Skeletal muscle satellite cell (primary cell): ENCODE data around the gene THNSL1.

Experiments
- H3K27me3 ChIP-seq: 2 replicates; pipeline ENCODE4 v1.7.0; 2013; ENCODE audit warnings: low read length; ENCODE audit not compliant: control insufficient read depth, insufficient read depth
- H3K36me3 ChIP-seq: 2 replicates; pipeline ENCODE4 v1.7.0; 2013; ENCODE audit warnings: mild to moderate bottlenecking, control low read depth, low read length; ENCODE audit not compliant: insufficient read depth
- H3K4me1 ChIP-seq: 2 replicates; pipeline ENCODE4 v1.7.0; 2013; ENCODE audit warnings: low read length; ENCODE audit not compliant: control insufficient read depth, insufficient read depth
- H3K4me2 ChIP-seq: 2 replicates; pipeline ENCODE4 v1.7.0; 2013; ENCODE audit warnings: mild to moderate bottlenecking, low read length
- H3K4me3 ChIP-seq: 2 replicates; pipeline ENCODE4 v1.7.0; 2013; ENCODE audit warnings: low read length
- H3K9ac ChIP-seq: 2 replicates; pipeline ENCODE4 v1.7.0; 2013; ENCODE audit warnings: mild to moderate bottlenecking, low read depth, low read length, moderate library complexity
- H3K9me3 ChIP-seq: replicated peaks from 2 replicates; pipeline ENCODE4 v1.7.0; 2013; ENCODE audit warnings: mild to moderate bottlenecking, control low read depth, low read length

Gene THNSL1

DNA sequence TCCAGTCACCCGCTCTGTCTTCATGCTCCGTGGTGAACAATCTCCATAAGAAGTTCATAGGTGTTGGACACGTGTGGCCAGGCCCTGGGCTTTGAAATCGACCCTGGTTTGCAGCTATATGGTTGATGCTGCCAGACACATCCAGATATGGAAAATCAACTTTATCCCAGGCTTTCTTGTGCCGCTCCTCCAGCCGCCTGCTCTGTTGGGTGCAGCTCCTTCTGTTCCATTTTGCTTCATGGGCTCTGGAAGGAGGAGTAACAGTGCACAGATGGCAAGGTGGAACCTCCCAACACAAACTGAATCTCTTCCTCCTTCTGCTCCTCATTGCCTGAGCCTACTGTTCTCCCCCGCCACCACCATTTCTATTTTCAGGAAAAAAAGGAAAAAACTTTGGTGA lies 44.7 kb downstream of the THNSL1 start:
- Histone ChIP-seq H3K36me3 (no peaks in the 10 kb centered on the region), H3K4me2 (no peak overlapping the region), H3K4me1 (peaks cover 28% of the 10 kb centered on the region), H3K27me3 (no peaks in the 10 kb centered on the region), H3K4me3 (no peak overlapping the region), H3K9me3 (no peaks in the 10 kb centered on the region), H3K9ac (no peak overlapping the region)

DNA sequence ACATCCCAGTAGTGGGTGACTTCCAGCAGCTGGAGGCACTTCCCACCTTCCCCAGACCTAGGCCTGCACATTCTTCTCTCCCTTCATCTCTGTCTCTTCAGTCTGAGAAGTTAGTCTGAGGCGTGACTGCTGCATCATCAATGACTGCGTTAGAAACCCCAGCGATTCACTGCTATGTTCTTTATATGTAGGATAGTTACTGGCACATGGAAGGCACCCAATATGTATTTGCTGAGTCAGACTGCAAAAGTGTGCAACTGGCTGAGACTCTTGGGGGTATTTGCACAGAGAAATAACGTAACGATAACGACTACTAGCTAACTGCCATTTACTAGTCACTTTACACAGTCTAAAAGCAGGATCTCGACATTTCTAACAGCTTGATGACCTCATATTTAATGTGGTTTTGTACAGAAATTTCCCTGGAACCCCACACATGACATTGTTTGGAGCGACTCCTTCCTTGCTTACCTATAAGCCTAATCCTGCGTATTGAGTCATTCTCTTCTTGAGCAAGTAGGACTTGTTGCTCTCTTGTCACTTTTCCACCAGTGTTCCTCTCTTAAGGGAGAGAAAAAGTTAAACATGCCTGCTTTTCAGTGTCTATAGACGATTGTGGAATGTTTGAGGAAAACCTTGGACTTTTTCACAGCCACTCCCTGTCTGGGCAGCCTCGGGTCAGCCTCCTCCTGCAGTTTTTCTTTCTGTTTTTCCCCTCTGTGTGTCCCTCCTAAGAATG lies 45.5 kb downstream of the THNSL1 start:
- peak overlapping the region; percentile 5 for H3K9ac ChIP-seq
- H3K27me3 ChIP-seq, result no peaks in the 10 kb centered on the region
- H3K4me2 ChIP-seq, result peak overlapping the region; percentile 72
- no peaks in the 10 kb centered on the region for H3K36me3 ChIP-seq
- peaks cover 28% of the 10 kb centered on the region for H3K4me1 ChIP-seq
- peak overlapping the region; percentile 51 for H3K4me3 ChIP-seq
- no peaks in the 10 kb centered on the region for H3K9me3 ChIP-seq

DNA sequence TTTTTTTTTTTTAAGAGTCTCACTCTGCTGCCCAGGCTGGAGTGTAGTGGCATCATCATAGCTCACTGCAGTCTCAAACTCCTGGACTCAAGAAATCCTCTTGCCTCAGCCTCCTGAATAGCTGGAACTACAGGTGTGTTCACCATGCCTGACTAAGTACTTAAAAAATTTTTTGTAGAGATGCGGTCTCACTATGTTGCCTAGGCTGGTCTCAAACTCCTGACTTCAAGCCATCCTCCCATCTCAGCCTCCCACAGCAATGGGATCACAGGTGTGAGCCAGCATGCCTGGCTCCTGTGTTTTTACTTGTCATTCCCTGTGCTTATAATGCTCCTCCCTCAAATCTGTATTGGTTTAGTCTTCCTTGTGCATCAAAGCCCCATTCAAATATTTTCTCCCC lies 46.7 kb downstream of the THNSL1 start:
- no peak overlapping the region for H3K4me2 ChIP-seq
- H3K27me3 ChIP-seq, result no peaks in the 10 kb centered on the region
- no peaks in the 10 kb centered on the region for H3K36me3 ChIP-seq
- H3K9me3 ChIP-seq, result no peaks in the 10 kb centered on the region
- no peak overlapping the region for H3K4me3 ChIP-seq
- H3K4me1 ChIP-seq, result peaks cover 34% of the 10 kb centered on the region
- H3K9ac ChIP-seq, result no peak overlapping the region

DNA sequence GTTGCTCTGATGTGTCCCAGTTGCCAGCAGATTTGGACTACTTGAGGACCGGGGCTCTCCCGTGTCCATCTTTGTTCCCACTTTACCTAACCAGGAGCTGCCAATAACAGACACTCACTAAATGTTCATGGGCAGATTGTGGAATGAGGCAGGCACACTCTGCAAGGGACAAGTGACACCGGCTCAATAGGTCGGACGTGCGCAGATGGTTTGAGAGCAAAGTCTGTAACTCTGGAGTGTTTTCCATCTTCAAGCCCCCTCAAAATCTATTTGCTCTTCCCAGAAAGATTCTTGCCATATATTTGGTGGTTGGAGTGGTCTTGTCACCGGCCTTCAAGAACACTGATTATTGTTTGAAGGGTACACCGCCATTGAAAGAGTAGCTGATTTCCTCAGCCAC lies 47.2 kb downstream of the THNSL1 start:
- Histone ChIP-seq H3K9ac (no peak overlapping the region), H3K4me2 (no peak overlapping the region), H3K4me1 (peaks cover 38% of the 10 kb centered on the region), H3K9me3 (no peaks in the 10 kb centered on the region), H3K4me3 (no peak overlapping the region), H3K27me3 (no peaks in the 10 kb centered on the region), H3K36me3 (no peaks in the 10 kb centered on the region)

DNA sequence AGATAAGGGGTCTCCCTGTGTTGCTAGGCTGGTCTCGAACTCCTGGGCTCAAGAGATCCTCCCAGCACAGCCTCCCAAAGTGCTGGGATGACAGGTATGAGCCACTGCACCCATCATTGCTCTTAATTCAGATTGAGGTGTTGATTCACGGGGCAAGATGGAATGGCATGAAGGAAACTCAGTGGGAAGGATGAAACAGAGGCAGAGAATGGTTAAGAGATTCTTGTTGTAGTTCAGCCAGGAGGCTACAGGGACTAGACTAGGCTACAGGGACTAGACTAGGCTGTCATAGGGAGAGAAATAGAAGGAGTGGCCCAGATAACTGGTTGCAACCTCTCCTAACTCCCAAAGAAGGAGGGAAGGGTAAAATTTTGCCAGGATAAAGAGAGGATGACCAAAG lies 48.0 kb downstream of the THNSL1 start:
- H3K27me3 ChIP-seq, result no peaks in the 10 kb centered on the region
- H3K9ac ChIP-seq, result no peak overlapping the region
- no peak overlapping the region for H3K4me2 ChIP-seq
- no peak overlapping the region for H3K4me3 ChIP-seq
- H3K9me3 ChIP-seq, result no peaks in the 10 kb centered on the region
- H3K36me3 ChIP-seq, result no peaks in the 10 kb centered on the region
- H3K4me1 ChIP-seq, result peaks cover 37% of the 10 kb centered on the region

DNA sequence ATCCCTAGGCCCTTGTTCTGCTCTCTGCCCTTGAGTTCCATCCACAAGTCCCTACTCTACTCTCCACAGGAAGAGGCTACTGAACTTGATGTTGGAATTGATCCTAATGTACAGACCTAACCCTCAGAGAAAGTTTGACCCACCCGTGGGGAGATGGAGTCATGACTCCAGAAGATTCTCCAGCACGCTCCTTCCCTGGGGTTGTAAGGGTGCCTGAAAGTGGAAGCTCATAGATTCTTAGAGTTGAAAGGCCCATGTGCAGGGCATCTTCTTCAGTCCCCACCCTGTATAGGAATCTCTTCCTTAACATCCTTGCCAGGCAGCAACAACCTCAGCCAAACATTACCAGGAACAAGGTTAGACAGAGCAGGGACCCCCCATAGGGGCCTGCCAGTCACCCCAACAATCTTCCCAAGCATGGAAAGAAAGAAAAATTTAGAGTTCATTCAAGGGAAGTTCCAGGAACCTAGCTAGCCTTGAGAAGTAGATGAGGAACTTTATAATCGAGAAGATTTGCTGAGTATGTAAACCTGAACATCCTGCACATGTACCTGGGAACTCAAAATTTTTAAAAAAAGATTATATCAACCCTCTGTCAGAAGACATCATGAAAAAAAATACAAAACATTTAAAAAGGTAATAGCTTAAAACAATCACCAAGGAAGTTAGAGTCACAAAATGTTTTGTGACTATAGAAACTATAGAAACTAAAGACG lies 49.5 kb downstream of the THNSL1 start:
- H3K4me3 ChIP-seq, result no peak overlapping the region
- no peaks in the 10 kb centered on the region for H3K27me3 ChIP-seq
- no peaks in the 10 kb centered on the region for H3K9me3 ChIP-seq
- H3K4me1 ChIP-seq, result peaks cover 24% of the 10 kb centered on the region
- no peak overlapping the region for H3K9ac ChIP-seq
- H3K4me2 ChIP-seq, result no peak overlapping the region
- no peaks in the 10 kb centered on the region for H3K36me3 ChIP-seq

DNA sequence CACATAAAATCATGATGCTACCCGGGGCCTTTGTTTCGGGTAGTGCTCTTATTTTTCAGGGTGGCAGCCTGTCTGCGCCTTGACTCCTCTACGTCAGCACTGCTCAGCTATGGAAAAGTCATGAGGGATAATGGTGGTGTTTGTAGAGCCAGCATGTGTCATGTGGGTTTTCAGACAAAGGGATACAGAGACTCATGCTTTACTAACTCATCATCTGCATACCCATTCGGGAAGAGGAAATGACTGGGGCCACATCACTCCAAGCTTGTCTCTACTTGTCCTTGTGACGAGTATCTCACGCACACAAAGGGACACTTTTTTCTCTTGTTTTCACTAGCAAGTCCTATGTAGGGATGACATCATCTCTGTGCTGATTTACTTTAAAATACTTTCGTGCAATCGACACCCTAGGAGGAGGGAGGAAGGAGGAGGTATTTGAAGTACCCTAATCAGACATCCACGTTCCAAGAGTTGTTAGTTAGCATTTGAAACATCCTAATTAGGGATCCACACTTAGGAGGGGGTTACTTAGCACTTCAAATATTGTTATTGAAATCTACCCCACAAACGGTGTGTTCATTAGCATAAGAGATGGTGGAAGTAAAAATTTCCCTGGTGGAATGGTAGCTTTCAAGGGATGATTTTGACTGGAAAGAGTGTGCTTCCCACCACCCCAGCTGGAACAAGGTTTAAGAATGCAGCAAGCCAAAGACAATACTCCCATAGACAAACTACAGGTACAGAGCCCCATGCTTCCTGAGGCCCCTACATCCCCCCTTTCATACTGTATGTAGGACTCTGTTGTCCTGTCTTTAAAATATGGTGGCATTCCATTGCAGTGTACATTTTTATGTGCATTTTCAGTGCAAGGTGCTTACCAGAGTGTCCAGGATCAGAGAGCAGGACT lies 52.0 kb downstream of the THNSL1 start:
- H3K36me3 ChIP-seq, result no peaks in the 10 kb centered on the region
- H3K4me2 ChIP-seq, result no peak overlapping the region
- H3K27me3 ChIP-seq, result no peaks in the 10 kb centered on the region
- H3K4me1 ChIP-seq, result peaks cover 10% of the 10 kb centered on the region
- no peak overlapping the region for H3K4me3 ChIP-seq
- no peak overlapping the region for H3K9ac ChIP-seq
- no peaks in the 10 kb centered on the region for H3K9me3 ChIP-seq

DNA sequence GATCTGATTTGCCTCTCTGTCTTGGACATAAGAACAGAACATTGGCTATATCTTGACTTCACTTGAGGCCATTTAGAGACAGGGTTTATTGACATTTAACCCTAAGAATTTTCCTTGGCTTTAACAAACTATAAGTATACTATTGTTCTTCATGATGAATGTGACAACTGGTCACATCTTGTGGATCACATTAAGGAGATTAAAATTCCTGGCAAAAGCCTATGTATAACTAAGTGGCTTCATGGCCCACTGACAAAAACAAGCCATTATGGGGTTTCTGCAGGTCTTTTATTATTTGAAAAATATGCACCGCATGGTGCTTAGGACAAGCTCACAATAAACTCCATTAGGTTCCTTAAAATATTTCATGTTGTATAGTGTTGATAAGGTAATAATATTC lies 54.8 kb downstream of the THNSL1 start:
- Histone ChIP-seq H3K9ac (no peak overlapping the region), H3K4me1 (peaks cover 10% of the 10 kb centered on the region), H3K4me3 (no peak overlapping the region), H3K9me3 (no peaks in the 10 kb centered on the region), H3K36me3 (no peaks in the 10 kb centered on the region), H3K4me2 (no peak overlapping the region), H3K27me3 (no peaks in the 10 kb centered on the region)

DNA sequence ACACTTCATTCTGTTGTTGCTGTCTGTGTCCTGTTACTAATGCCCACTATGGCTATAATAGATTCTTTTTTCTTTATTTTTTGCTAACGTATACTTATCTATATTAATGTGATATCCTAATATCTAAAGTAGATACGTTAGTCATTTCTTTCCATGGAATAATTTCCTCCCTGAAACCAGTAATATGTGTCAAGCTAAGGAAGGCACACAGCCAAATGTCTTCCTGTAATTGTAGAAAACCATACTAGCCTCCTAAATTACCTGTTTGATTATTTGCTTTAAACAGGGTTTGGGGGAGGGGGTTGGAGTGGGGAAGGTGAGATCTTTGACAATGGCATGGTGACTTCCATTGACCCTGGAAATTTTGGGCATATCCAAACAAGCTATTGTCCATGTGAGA lies 56.4 kb downstream of the THNSL1 start:
- H3K9me3 ChIP-seq, result no peaks in the 10 kb centered on the region
- H3K4me2 ChIP-seq, result no peak overlapping the region
- no peaks in the 10 kb centered on the region for H3K27me3 ChIP-seq
- H3K4me1 ChIP-seq, result peaks cover 7% of the 10 kb centered on the region
- H3K36me3 ChIP-seq, result no peaks in the 10 kb centered on the region
- H3K9ac ChIP-seq, result no peak overlapping the region
- H3K4me3 ChIP-seq, result no peak overlapping the region

DNA sequence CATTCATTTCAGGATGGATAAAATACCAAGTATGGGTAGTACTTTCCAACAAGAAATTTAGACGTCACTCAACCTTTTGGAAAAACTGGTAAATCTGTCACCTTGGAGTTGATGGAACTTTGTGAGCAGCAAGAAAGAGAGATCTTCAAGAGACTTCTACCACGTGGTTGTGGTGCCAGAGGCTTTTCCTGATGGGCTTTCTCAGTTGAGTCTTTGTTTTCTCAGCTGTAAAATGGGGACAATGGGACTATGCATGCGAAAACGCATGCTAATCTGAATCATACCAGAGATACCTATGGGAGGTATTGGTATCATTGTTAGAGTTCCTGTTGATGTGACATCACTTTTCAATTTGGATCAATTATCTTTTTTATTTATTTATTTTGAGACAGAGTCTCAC lies 59.4 kb downstream of the THNSL1 start:
- Histone ChIP-seq H3K4me1 (peaks cover 2% of the 10 kb centered on the region), H3K36me3 (no peaks in the 10 kb centered on the region), H3K4me2 (no peak overlapping the region), H3K9ac (no peak overlapping the region), H3K9me3 (no peaks in the 10 kb centered on the region), H3K27me3 (no peaks in the 10 kb centered on the region), H3K4me3 (no peak overlapping the region)
